Islet of Langerhans (tissue), 1 donor: ENCODE measurements around the gene LYSMD1.
"Not testable (repeated sequence)": the region's sequence is repeated elsewhere in the genome, so short reads cannot be mapped to it uniquely, and the experiment has no call there.

Source experiments
- FAIRE-seq: peaks from one replicate; lab custom pipeline; 2011; peaks lifted over from hg19 to GRCh38; lab: Jason Lieb, UNC

LYSMD1 gene

GRCh38 chr1:151165738-151166504 is at the start of gene LYSMD1, which contains the start of gene SCNM1:
LYSMD1 (minus strand) TSS chr1:151165902; CDS start chr1:151165258, 644 bp downstream.
SCNM1 (plus strand) TSS chr1:151166144; CDS start chr1:151166153, 9 bp downstream.
- peak; percentile 96 for FAIRE-seq

- no peak for FAIRE-seq
Measured at GRCh38 chr1:151213560-151213959, 47.9 kb upstream of the LYSMD1 start.

- no peak for FAIRE-seq
Measured at GRCh38 chr1:151211972-151212705, 46.4 kb upstream of the LYSMD1 start.

- no peak for FAIRE-seq
Measured at GRCh38 chr1:151210830-151211229, 45.1 kb upstream of the LYSMD1 start.

GRCh38 chr1:151205381-151205965 is 39.8 kb upstream of the LYSMD1 start:
- FAIRE-seq = not testable (repeated sequence)

GRCh38 chr1:151199873-151200581 is 34.3 kb upstream of the LYSMD1 start:
- FAIRE-seq = no peak

- peak; percentile 38 for FAIRE-seq
Measured at GRCh38 chr1:151198254-151199127, 32.8 kb upstream of the LYSMD1 start, which contains the start of gene PIP5K1A. PIP5K1A (plus strand) TSS chr1:151198552; CDS start chr1:151198997, 445 bp downstream.

GRCh38 chr1:151197863-151198253 is 32.2 kb upstream of the LYSMD1 start:
- no peak for FAIRE-seq

- peak; percentile 27 for FAIRE-seq
Measured at GRCh38 chr1:151196292-151196800, 30.6 kb upstream of the LYSMD1 start.

GRCh38 chr1:151194894-151195594 is 29.3 kb upstream of the LYSMD1 start:
- not testable (repeated sequence) for FAIRE-seq

- no peak for FAIRE-seq
Measured at GRCh38 chr1:151193856-151194255, 28.2 kb upstream of the LYSMD1 start.

- FAIRE-seq = no peak
Measured at GRCh38 chr1:151193304-151193703, 27.6 kb upstream of the LYSMD1 start.

GRCh38 chr1:151192047-151192446 is 26.3 kb upstream of the LYSMD1 start:
- no peak for FAIRE-seq

- FAIRE-seq = no peak
Measured at GRCh38 chr1:151189637-151190445, 24.1 kb upstream of the LYSMD1 start, which contains the start of gene VPS72. VPS72 (minus strand) TSS chr1:151190197; CDS start chr1:151190121, 76 bp downstream.

GRCh38 chr1:151188667-151189066 is 23.0 kb upstream of the LYSMD1 start:
- FAIRE-seq = not testable (repeated sequence)

- FAIRE-seq = peak; percentile 78
Measured at GRCh38 chr1:151187205-151187604, 21.5 kb upstream of the LYSMD1 start.

- FAIRE-seq = no peak
Measured at GRCh38 chr1:151184211-151184610, 18.5 kb upstream of the LYSMD1 start.

- FAIRE-seq = no peak
Measured at GRCh38 chr1:151176514-151177045, 10.9 kb upstream of the LYSMD1 start.

- FAIRE-seq = no peak
Measured at GRCh38 chr1:151175863-151176262, 10.2 kb upstream of the LYSMD1 start, which contains the start of gene TMOD4. TMOD4 (minus strand) TSS chr1:151175981; CDS start chr1:151174875, 1,106 bp downstream.
